Activated CD8-positive, alpha-beta T cell treated with anti-CD3 and anti-CD28 coated beads for 36 hours (primary cell): ENCODE measurements around the gene DIAPH1. TPM values are rescaled to one million over a fixed set of nuclear protein-coding genes. Genes with fewer than 3 reads are reported as not detected.

Experiments
- ATAC-seq: fragments of 200-7000 bp; cut with Tn5 transposase; one replicate; pipeline ENCODE4 v1.10.0; 2021; ENCODE audit warnings: mild to moderate bottlenecking, moderate library complexity
- CTCF ChIA-PET: fragments of 350-600 bp; sonication (Branson Sonifier 250); formaldehyde crosslinking; loops from one replicate; lab custom pipeline; 2021; ENCODE audit warnings: antibody characterized with exemption; lab: Charles Lee
- POLR2A ChIA-PET: fragments of 350-600 bp; sonication (Branson Sonifier 250); formaldehyde crosslinking; loops from one replicate; lab custom pipeline; 2021; ENCODE audit warnings: antibody characterized with exemption; lab: Charles Lee
- DNase-seq: peaks from one replicate; pipeline ENCODE4 v3.0.0-alpha.2; 2020
- H3K27ac Mint-ChIP-seq: one replicate; pipeline ENCODE4 v1.8.0; 2021; ENCODE audit warnings: mild to moderate bottlenecking, mixed read lengths
- H3K27me3 Mint-ChIP-seq: one replicate; pipeline ENCODE4 v1.8.0; 2021; ENCODE audit warnings: mixed read lengths
- H3K36me3 Mint-ChIP-seq: one replicate; pipeline ENCODE4 v1.8.0; 2021; ENCODE audit warnings: low read depth, mixed read lengths
- H3K4me1 Mint-ChIP-seq: one replicate; pipeline ENCODE4 v1.8.0; 2021; ENCODE audit warnings: low read depth, mixed read lengths
- H3K4me3 Mint-ChIP-seq: one replicate; pipeline ENCODE4 v1.8.0; 2021; ENCODE audit warnings: mild to moderate bottlenecking, moderate library complexity, mixed read lengths
- H3K9me3 Mint-ChIP-seq: one replicate; pipeline ENCODE4 v1.8.0; 2021; ENCODE audit warnings: mixed read lengths
- intact Hi-C: fragments of 100-400 bp; cut with micrococcal nuclease; formaldehyde crosslinking; loops from one replicate; pipeline ENCODE4 v1.10.0; 2022
- total RNA-seq, 2 experiments: library from RNA; stranded (reverse); gene quantifications; one replicate each; pipeline ENCODE4 v1.2.3, GENCODE V29; 2021
- TF ChIP-seq, protein P1 (sequence below): fragments of 200-600 bp; IDR thresholded peaks from one replicate; pipeline ENCODE4 v1.8.0; 2022; ENCODE audit warnings: antibody characterized with exemption, mild to moderate bottlenecking

DIAPH1 gene
- total RNA-seq, 2 experiments from 2014 or later = 209 to 218 TPM

DNA sequence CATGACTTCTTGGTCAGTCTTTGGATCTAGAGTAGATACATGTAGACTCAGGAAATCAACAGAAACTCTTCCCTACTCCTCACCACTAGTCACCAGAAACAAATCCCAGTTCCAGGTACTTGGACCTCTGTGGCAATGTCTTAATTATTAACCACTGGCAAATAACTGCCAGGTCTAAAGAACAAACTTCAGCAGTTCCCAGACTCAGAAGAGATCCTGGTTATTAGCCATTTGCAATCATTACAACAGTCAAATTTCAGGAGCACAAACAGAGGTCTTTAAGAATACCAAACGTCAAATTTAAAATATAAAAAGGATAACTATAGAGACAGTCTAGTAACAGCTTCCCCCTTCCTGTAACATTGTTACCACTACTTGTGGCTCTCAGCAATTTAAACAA is 10.2 kb downstream of the DIAPH1 start:
- Mint-ChIP-seq H3K9me3 (no peaks in the 10 kb centered on the region), H3K27ac (peak overlapping the region; percentile 94), H3K4me3 (no peak overlapping the region), H3K36me3 (peaks cover 30% of the 10 kb centered on the region), H3K4me1 (peaks cover 83% of the 10 kb centered on the region), H3K27me3 (no peaks in the 10 kb centered on the region)
- no peak for ATAC-seq
- DNase-seq = no peak
- intact Hi-C loops = no loop called here
- TF ChIP-seq, protein P1, sequence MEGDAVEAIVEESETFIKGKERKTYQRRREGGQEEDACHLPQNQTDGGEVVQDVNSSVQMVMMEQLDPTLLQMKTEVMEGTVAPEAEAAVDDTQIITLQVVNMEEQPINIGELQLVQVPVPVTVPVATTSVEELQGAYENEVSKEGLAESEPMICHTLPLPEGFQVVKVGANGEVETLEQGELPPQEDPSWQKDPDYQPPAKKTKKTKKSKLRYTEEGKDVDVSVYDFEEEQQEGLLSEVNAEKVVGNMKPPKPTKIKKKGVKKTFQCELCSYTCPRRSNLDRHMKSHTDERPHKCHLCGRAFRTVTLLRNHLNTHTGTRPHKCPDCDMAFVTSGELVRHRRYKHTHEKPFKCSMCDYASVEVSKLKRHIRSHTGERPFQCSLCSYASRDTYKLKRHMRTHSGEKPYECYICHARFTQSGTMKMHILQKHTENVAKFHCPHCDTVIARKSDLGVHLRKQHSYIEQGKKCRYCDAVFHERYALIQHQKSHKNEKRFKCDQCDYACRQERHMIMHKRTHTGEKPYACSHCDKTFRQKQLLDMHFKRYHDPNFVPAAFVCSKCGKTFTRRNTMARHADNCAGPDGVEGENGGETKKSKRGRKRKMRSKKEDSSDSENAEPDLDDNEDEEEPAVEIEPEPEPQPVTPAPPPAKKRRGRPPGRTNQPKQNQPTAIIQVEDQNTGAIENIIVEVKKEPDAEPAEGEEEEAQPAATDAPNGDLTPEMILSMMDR = no peak
- ChIA-PET CTCF (interaction anchor here (0.9 to 9.6 kb wide), 4 partner anchors 9 to 45 kb away, joined by 4 to 132 read pairs (median 27); partner anchors contain the start of gene DIAPH1), POLR2A (interaction anchor here (0.8 to 3.3 kb wide), 5 partner anchors 8 to 28 kb away, joined by 3 to 9 read pairs (median 6); partner anchors contain the start of genes DIAPH1, HDAC3 and RELL2)

DNA sequence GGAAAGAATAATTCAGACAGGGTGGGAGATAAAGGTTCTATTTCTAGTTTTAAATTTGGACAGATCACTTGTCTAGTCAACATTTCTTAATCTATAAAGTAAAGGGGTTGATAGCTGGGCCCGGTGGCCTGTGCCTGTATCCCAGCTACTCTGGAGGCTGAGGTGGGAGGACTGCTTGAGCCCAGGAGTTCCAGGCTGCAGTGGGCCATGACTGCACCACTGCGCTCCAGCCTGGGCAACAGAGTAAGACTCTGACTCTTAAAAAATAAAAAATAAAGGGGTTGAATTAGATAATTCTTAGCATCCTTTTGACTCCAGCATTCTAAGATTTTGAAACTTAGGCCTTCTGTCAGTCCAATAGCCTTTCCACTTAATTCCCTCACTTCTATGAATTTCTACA is 10.8 kb downstream of the DIAPH1 start:
- peak overlapping the region; percentile 94 for H3K27ac Mint-ChIP-seq
- H3K9me3 Mint-ChIP-seq = no peaks in the 10 kb centered on the region
- no peak for DNase-seq
- H3K36me3 Mint-ChIP-seq = peaks cover 27% of the 10 kb centered on the region
- H3K27me3 Mint-ChIP-seq = no peaks in the 10 kb centered on the region
- no peak overlapping the region for H3K4me3 Mint-ChIP-seq
- H3K4me1 Mint-ChIP-seq = peaks cover 82% of the 10 kb centered on the region
- TF ChIP-seq, protein P1 = no peak
- no peak for ATAC-seq
- intact Hi-C loops = no loop called here
- CTCF ChIA-PET = interaction anchor here (2.1 to 9.6 kb wide), 3 partner anchors 10 to 41 kb away, joined by 6 to 132 read pairs (median 48); partner anchors contain the start of gene DIAPH1
- POLR2A ChIA-PET = interaction anchor here (0.6 to 3.3 kb wide), 5 partner anchors 8 to 12 kb away, joined by 3 to 9 read pairs (median 4); partner anchors contain the start of gene DIAPH1

DNA sequence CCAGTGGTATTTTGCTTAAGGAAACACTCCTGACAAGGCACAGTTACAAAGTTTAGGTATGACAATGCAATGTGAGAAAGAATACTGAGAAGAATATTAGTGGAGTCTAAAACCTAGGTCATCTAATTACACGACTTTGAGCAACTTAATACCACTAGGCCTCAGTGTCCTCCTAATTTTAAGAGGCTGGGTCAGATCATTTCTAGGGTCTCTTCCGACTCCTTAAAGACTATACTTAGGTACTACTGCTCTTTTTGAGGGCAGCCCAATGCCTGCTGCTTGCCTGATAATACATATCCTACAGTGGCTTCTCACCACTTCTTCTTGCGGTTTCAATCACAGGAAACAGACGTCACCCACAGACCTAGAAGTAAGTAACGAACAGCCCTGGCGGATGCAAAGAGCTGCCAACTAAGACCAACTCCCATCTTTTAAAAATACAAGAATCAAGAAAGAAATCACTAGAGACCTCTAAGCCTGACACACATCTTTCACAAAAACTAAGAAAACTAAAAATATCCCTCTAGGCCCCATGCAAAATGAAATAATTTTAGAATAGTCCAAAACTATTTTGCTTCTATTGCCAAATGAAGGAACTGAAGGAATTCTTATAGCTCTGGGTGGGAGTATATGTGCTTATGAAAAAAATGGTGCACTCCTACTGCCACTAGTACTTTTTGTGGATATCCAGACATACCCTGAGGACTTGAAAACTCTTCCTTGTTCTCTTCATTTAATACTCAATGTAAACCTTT is 13.1 kb downstream of the DIAPH1 start:
- POLR2A ChIA-PET = interaction anchor here (0.7 to 0.9 kb wide), 3 partner anchors 13 to 63 kb away, joined by 3 to 9 read pairs (median 3); partner anchors contain the start of genes DIAPH1 and RELL2
- TF ChIP-seq, protein P1 = no peak
- Mint-ChIP-seq H3K27ac (peak overlapping the region; percentile 94), H3K9me3 (no peaks in the 10 kb centered on the region), H3K4me1 (peaks cover 80% of the 10 kb centered on the region), H3K4me3 (peak overlapping the region; percentile 62), H3K27me3 (no peaks in the 10 kb centered on the region), H3K36me3 (peaks cover 18% of the 10 kb centered on the region)
- intact Hi-C loops = loop anchor here (2.0 kb wide), 1 partner anchor 13 kb away; the partner anchor contains the start of gene DIAPH1
- CTCF ChIA-PET = interaction anchor here (1.1 to 9.6 kb wide), 4 partner anchors 12 to 31 kb away, joined by 3 to 132 read pairs (median 26); partner anchors contain the start of genes DIAPH1, HDAC3 and RELL2
- peak; percentile 88 for DNase-seq
- ATAC-seq = peak; percentile 93

DNA sequence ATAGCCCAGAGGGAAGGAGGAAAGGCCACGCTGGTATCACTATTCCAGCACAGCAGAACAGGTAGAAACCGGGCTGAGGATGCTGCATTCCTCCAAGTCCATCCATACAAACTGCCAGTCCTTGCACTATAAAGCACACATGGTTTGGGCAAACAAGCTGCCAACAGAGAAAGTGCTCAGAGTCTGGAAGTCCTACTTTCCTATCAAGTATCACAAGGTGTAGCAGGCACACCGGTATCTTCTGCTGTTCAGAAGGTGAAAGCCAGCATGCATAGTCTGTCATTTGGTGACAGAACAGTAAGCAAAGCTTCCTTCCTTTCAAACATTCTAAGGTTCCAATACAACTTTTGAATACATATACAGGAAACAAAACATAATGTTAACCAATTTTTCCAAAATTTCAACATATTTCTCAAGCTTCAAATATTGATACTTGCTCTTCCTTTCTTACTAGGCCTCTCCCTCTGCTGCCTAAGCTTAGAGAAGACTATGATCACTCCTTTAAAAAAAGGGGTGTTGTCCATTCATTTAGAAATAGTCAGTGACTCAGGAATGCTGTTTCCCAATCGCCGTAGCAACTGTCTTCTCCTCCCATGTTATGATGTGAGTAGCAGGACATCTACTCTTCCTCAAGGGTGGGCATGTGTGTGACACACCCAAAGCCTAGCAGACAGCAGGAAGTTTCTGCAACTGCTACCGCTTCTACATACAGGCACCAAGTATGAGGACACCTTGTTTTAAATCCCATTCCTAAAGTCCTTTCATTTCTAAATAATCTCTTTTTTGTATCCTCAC is 14.7 kb downstream of the DIAPH1 start:
- intact Hi-C loops = loop anchor here (2.0 kb wide), 1 partner anchor 15 kb away; the partner anchor contains the start of gene DIAPH1
- POLR2A ChIA-PET = interaction anchor here (0.7 to 1.8 kb wide), 3 partner anchors 11 to 16 kb away, joined by 3 to 6 read pairs (median 4); no protein-coding TSS in a partner anchor
- TF ChIP-seq, protein P1 = no peak
- peak overlapping the region; percentile 86 for H3K27ac Mint-ChIP-seq
- DNase-seq = peak; percentile 21
- peaks cover 83% of the 10 kb centered on the region for H3K4me1 Mint-ChIP-seq
- CTCF ChIA-PET = interaction anchor here (1.3 to 9.6 kb wide), 6 partner anchors 11 to 46 kb away, joined by 3 to 132 read pairs (median 6); partner anchors contain the start of gene DIAPH1
- H3K9me3 Mint-ChIP-seq = no peaks in the 10 kb centered on the region
- no peak for ATAC-seq
- no peaks in the 10 kb centered on the region for H3K27me3 Mint-ChIP-seq
- H3K4me3 Mint-ChIP-seq = peak overlapping the region; percentile 52
- H3K36me3 Mint-ChIP-seq = peaks cover 12% of the 10 kb centered on the region
